A673 (cell line): ENCODE measurements around the gene PELO. TPM values are rescaled to one million over a fixed set of nuclear protein-coding genes. Genes with fewer than 3 reads are reported as not detected.

Experiments used
- BruUV-seq: library from RNA; stranded (reverse); fragments of 400-500 nt; replicated peaks from 2 replicates; lab custom pipeline; 2021; lab: Mats Ljungman, UMichigan
- CTCF ChIA-PET: fragments of 300-600 bp; sonication (Branson Sonifier 250); formaldehyde crosslinking; loops from one replicate; lab custom pipeline; 2022; ENCODE audit warnings: antibody characterized with exemption; lab: Charles Lee
- POLR2A ChIA-PET: fragments of 300-600 bp; sonication (Branson Sonifier 250); formaldehyde crosslinking; loops from one replicate; lab custom pipeline; 2022; ENCODE audit warnings: antibody characterized with exemption; ENCODE audit not compliant: low non-redundant PET; lab: Charles Lee
- DNase-seq: peaks from one replicate; pipeline ENCODE4 v3.0.0-alpha.2; 2015; ENCODE audit warnings: low spot score
- H3K27ac ChIP-seq: fragments of 200-600 bp; sonication (generic); 2 replicates; pipeline ENCODE4 v1.5.1; 2016; ENCODE audit warnings: mixed run types, low read depth, mild to moderate bottlenecking, mixed read lengths, antibody characterized with exemption, low read length; ENCODE audit not compliant: poor library complexity, severe bottlenecking
- H3K27me3 ChIP-seq: fragments of 200-600 bp; sonication (generic); replicated peaks from 2 replicates; pipeline ENCODE4 v1.6.1; 2017; ENCODE audit warnings: mixed run types, low read depth, mild to moderate bottlenecking, mixed read lengths, antibody characterized with exemption, low read length; ENCODE audit not compliant: insufficient read depth, poor library complexity
- H3K36me3 ChIP-seq: fragments of 200-600 bp; sonication (generic); 2 replicates; pipeline ENCODE4 v1.6.1; 2016; ENCODE audit warnings: mixed run types, mild to moderate bottlenecking, mixed read lengths, antibody characterized with exemption, low read length; ENCODE audit not compliant: insufficient read depth, poor library complexity, severe bottlenecking
- H3K4me1 ChIP-seq: fragments of 200-600 bp; sonication (generic); 2 replicates; pipeline ENCODE4 v1.6.1; 2017; ENCODE audit warnings: mixed run types, mild to moderate bottlenecking, mixed read lengths, antibody characterized with exemption, low read length; ENCODE audit not compliant: insufficient read depth, poor library complexity, severe bottlenecking
- H3K4me3 ChIP-seq: fragments of 200-600 bp; sonication (generic); 2 replicates; pipeline ENCODE4 v1.5.1; 2016; ENCODE audit warnings: low read depth, mixed run types, mild to moderate bottlenecking, mixed read lengths, low read length; ENCODE audit not compliant: poor library complexity, severe bottlenecking
- H3K9me3 ChIP-seq: fragments of 200-600 bp; sonication (generic); 2 replicates; pipeline ENCODE4 v1.6.1; 2016; ENCODE audit warnings: mixed run types, low read depth, mild to moderate bottlenecking, mixed read lengths, antibody characterized with exemption, low read length; ENCODE audit not compliant: poor library complexity, severe bottlenecking
- CTCF ChIP-seq: fragments of 300-800, 200-600 bp; sonication (generic); conservative IDR thresholded peaks from 2 replicates; pipeline ENCODE4 v1.5.1; 2017; ENCODE audit warnings: low read depth, mild to moderate bottlenecking, antibody characterized with exemption, low read length, moderate library complexity, mixed read lengths
- EZH2 ChIP-seq: fragments of 200-600 bp; sonication (generic); IDR thresholded peaks from 2 replicates; pipeline ENCODE4 v1.6.1; 2017; ENCODE audit warnings: borderline replicate concordance, low read depth, mild to moderate bottlenecking, mixed read lengths, antibody characterized with exemption, low read length; ENCODE audit not compliant: poor library complexity, severe bottlenecking
- intact Hi-C: fragments of 100-400 bp; cut with micrococcal nuclease; formaldehyde crosslinking; loops from one replicate; pipeline ENCODE4 v1.10.0; 2022; ENCODE audit not compliant: unreplicated experiment
- total RNA-seq: library from RNA; stranded (reverse); gene quantifications from 2 replicates; pipeline ENCODE4 v1.2.3, GENCODE V29; 2021

Gene PELO
- total RNA-seq, 1 experiment from 2014 or later = 20.3 TPM

- TF ChIP-seq EZH2 = no peak
- TF ChIP-seq CTCF = no peak
- no peak for DNase-seq
- BruUV-seq = no TSS peak
- H3K4me3 ChIP-seq = no peak overlapping the region
- ChIA-PET POLR2A (no interaction called here), CTCF (no interaction called here)
- intact Hi-C loops = loop anchor here (5.0 kb wide), 1 partner anchor 75 kb away; no protein-coding TSS in a partner anchor
- no peak overlapping the region for H3K27ac ChIP-seq
- H3K36me3 ChIP-seq = no peaks in the 10 kb centered on the region
- H3K4me1 ChIP-seq = no peaks in the 10 kb centered on the region
- no peaks in the 10 kb centered on the region for H3K27me3 ChIP-seq
- no peaks in the 10 kb centered on the region for H3K9me3 ChIP-seq
Measured at GRCh38 chr5:52767217-52767743, 20.4 kb upstream of the PELO start.

DNA sequence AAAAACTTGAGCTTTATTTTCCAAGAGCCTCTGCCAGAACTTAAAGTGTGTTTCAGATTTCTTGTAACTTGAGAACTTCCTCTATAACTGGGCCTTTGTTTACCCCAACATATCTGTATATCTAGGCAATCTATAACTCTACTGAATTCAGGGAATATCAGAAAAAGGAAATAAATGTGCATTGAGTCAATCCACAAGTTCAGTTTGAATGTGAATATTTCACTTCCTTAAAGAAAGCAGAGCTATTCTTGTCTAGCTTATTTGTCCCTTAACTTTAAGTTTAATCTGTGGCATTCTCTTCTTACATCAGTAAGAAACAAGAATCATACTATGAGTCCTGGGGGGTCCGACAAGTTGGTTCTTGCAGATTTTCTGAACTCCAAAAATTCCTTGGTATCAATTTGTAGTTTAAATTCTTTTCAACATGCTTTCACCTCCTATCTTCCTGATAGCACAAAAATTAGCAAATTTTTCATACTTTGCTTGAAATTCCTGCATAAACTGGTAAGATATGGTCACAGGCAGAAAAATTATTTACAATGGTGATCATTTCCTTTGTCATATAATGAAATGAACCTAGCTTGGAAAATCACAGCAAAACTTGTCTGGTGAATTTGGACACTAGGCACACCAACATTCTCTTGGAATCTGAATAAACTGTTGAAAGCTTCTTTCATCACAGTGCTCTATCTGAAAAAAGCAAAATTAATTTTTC lies 19.8 kb upstream of the PELO start:
- no TSS peak for BruUV-seq
- Histone ChIP-seq H3K27ac (no peak overlapping the region), H3K27me3 (no peaks in the 10 kb centered on the region), H3K36me3 (no peaks in the 10 kb centered on the region), H3K9me3 (no peaks in the 10 kb centered on the region), H3K4me1 (no peaks in the 10 kb centered on the region), H3K4me3 (no peak overlapping the region)
- ChIA-PET CTCF (no interaction called here), POLR2A (no interaction called here)
- TF ChIP-seq EZH2 (no peak), CTCF (no peak)
- intact Hi-C loops = loop anchor here (5.0 kb wide), 1 partner anchor 76 kb away; no protein-coding TSS in a partner anchor
- DNase-seq = no peak

DNA sequence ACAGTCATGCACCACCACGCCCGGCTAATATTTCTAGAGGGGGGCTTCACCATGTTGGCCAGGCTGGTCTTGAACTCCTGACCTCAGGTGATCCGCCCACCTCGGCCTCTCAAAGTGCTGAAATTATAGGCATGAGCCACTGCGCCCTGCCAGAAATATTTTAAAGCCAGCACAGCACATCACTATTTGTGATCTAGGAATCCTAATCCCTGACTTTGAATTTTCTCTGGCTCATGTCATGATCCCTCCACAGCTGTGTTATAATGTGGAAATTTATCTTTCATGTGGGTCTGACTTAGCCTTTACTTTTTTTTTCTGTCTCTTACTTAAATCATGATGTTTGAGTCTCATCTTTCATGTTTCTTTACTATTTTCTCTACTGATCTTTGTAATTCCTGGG lies 18.7 kb upstream of the PELO start:
- no peak for DNase-seq
- H3K9me3 ChIP-seq = no peaks in the 10 kb centered on the region
- no peak overlapping the region for H3K4me3 ChIP-seq
- no peaks in the 10 kb centered on the region for H3K27me3 ChIP-seq
- no TSS peak for BruUV-seq
- intact Hi-C loops = loop anchor here (5.0 kb wide), 1 partner anchor 77 kb away; no protein-coding TSS in a partner anchor
- ChIA-PET POLR2A (no interaction called here), CTCF (no interaction called here)
- TF ChIP-seq EZH2 = no peak
- H3K36me3 ChIP-seq = no peaks in the 10 kb centered on the region
- no peak overlapping the region for H3K27ac ChIP-seq
- no peaks in the 10 kb centered on the region for H3K4me1 ChIP-seq
